Type B pancreatic cell (in vitro differentiated cells): ENCODE results near the gene PSAT1. TPM values are rescaled to one million over a fixed set of nuclear protein-coding genes. Genes with fewer than 3 reads are reported as not detected.
A peak's percentile ranks its signal among the peaks of the same experiment; 100 is the strongest.

Source experiments
- DNase-seq: peaks from one replicate; pipeline ENCODE4 v3.0.0; 2021; ENCODE audit warnings: mixed read lengths; ENCODE audit not compliant: unreplicated experiment; ENCODE audit errors: extremely low spot score
- H3K27ac Mint-ChIP-seq: 2 replicates; pipeline ENCODE4 v1.8.0; 2021; ENCODE audit warnings: mild to moderate bottlenecking, mixed read lengths
- H3K27me3 Mint-ChIP-seq: 2 replicates; pipeline ENCODE4 v1.8.0; 2021; ENCODE audit warnings: mixed read lengths
- H3K36me3 Mint-ChIP-seq: 2 replicates; pipeline ENCODE4 v1.8.0; 2021; ENCODE audit warnings: mixed read lengths
- H3K4me1 Mint-ChIP-seq: one replicate; pipeline ENCODE4 v1.8.0; 2021; ENCODE audit warnings: mixed read lengths; ENCODE audit not compliant: unreplicated experiment
- H3K4me3 Mint-ChIP-seq: 2 replicates; pipeline ENCODE4 v1.8.0; 2021; ENCODE audit warnings: mild to moderate bottlenecking, mixed read lengths
- H3K9me3 Mint-ChIP-seq: 2 replicates; pipeline ENCODE4 v1.8.0; 2021; ENCODE audit warnings: mixed read lengths
- CTCF ChIP-seq: fragments of 200-600 bp; sonication (generic); conservative IDR thresholded peaks from 2 replicates; pipeline ENCODE4 v1.5.0; 2021; ENCODE audit warnings: antibody characterized with exemption, mild to moderate bottlenecking
- total RNA-seq: library from RNA; stranded (reverse); gene quantifications from 2 replicates; pipeline ENCODE4 v1.2.1, GENCODE V29; 2021; ENCODE audit warnings: low replicate concordance

Gene PSAT1
- total RNA-seq, 1 donor from 2014 or later = 74.2 TPM

- Mint-ChIP-seq H3K4me1 (peaks cover 14% of the 10 kb centered on the region), H3K27ac (no peak overlapping the region), H3K36me3 (no peaks in the 10 kb centered on the region), H3K27me3 (no peaks in the 10 kb centered on the region), H3K4me3 (no peak overlapping the region), H3K9me3 (no peaks in the 10 kb centered on the region)
- TF ChIP-seq CTCF = no peak
- no peak for DNase-seq
Measured at GRCh38 chr9:78363221-78363620, 66.3 kb downstream of the PSAT1 start.

GRCh38 chr9:78365748-78366697 lies 69.1 kb downstream of the PSAT1 start:
- Mint-ChIP-seq H3K36me3 (no peaks in the 10 kb centered on the region), H3K4me3 (no peak overlapping the region), H3K4me1 (peaks cover 21% of the 10 kb centered on the region), H3K9me3 (no peaks in the 10 kb centered on the region), H3K27ac (no peak overlapping the region), H3K27me3 (peaks cover 4% of the 10 kb centered on the region)
- peak; percentile 80 for TF ChIP-seq CTCF
- no peak for DNase-seq

GRCh38 chr9:78366827-78367226 lies 69.9 kb downstream of the PSAT1 start:
- DNase-seq = no peak
- Mint-ChIP-seq H3K4me1 (peaks cover 21% of the 10 kb centered on the region), H3K4me3 (no peak overlapping the region), H3K36me3 (no peaks in the 10 kb centered on the region), H3K27ac (no peak overlapping the region), H3K27me3 (peaks cover 4% of the 10 kb centered on the region), H3K9me3 (no peaks in the 10 kb centered on the region)
- TF ChIP-seq CTCF = no peak

- no peak for DNase-seq
- Mint-ChIP-seq H3K9me3 (no peaks in the 10 kb centered on the region), H3K27me3 (peaks cover 11% of the 10 kb centered on the region), H3K4me1 (peaks cover 21% of the 10 kb centered on the region), H3K27ac (no peak overlapping the region), H3K36me3 (no peaks in the 10 kb centered on the region), H3K4me3 (no peak overlapping the region)
- no peak for TF ChIP-seq CTCF
Measured at GRCh38 chr9:78368236-78368635, 71.3 kb downstream of the PSAT1 start.

GRCh38 chr9:78369639-78370219 lies 72.8 kb downstream of the PSAT1 start:
- TF ChIP-seq CTCF = peak; percentile 91
- H3K9me3 Mint-ChIP-seq = no peaks in the 10 kb centered on the region
- no peak overlapping the region for H3K4me3 Mint-ChIP-seq
- no peak overlapping the region for H3K27ac Mint-ChIP-seq
- H3K4me1 Mint-ChIP-seq = peaks cover 17% of the 10 kb centered on the region
- peaks cover 15% of the 10 kb centered on the region for H3K27me3 Mint-ChIP-seq
- peak; percentile 75 for DNase-seq
- H3K36me3 Mint-ChIP-seq = no peaks in the 10 kb centered on the region
